OCI-LY3 (cell line): ENCODE data around the gene RNF17.

ENCODE experiments used
- EZH2phosphoT487 ChIP-seq: fragments of 200-600 bp; shearing (Covaris generic); IDR thresholded peaks from 2 replicates; pipeline ENCODE4 v1.6.1; 2018; ENCODE audit warnings: antibody characterized with exemption, mixed run types, low read depth
- TF ChIP-seq, protein P1 (sequence below): fragments of 200-600, 300-600 bp; sonication (generic); IDR thresholded peaks from 2 replicates; pipeline ENCODE4 v1.5.1; 2014; ENCODE audit warnings: antibody characterized with exemption, low read length, low read depth

DNA sequence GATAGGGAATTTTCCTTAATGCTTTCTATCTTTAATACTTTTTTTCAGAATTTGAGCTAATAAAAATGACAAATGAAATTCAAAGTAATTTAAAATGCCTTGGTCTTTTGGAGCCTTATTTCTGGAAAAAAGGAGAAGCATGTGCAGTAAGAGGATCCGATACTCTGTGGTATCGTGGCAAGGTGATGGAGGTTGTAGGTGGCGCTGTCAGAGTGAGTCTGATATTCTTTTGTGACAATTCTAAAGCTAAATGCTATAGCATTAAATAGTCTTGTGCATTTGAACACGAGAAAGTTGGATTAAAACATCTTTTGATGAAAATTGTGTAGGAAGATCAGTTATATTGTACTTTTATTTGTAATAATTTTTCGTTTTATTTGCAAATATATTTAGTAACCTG is 95.0 kb downstream of the RNF17 start:
- TF ChIP-seq, protein P1, sequence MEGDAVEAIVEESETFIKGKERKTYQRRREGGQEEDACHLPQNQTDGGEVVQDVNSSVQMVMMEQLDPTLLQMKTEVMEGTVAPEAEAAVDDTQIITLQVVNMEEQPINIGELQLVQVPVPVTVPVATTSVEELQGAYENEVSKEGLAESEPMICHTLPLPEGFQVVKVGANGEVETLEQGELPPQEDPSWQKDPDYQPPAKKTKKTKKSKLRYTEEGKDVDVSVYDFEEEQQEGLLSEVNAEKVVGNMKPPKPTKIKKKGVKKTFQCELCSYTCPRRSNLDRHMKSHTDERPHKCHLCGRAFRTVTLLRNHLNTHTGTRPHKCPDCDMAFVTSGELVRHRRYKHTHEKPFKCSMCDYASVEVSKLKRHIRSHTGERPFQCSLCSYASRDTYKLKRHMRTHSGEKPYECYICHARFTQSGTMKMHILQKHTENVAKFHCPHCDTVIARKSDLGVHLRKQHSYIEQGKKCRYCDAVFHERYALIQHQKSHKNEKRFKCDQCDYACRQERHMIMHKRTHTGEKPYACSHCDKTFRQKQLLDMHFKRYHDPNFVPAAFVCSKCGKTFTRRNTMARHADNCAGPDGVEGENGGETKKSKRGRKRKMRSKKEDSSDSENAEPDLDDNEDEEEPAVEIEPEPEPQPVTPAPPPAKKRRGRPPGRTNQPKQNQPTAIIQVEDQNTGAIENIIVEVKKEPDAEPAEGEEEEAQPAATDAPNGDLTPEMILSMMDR: peak; percentile 46
- TF ChIP-seq EZH2phosphoT487: no peak
